NCI-H2171 (cell line): Measurements from ENCODE around the gene FGFR2.
"Not testable (repeated sequence)": the region's sequence is repeated elsewhere in the genome, so short reads cannot be mapped to it uniquely, and the experiment has no call there.

Source experiments
- DNase-seq: peaks from one replicate; lab custom pipeline; 2025; lab: John Stamatoyannopoulos, UW

The FGFR2 gene

DNA sequence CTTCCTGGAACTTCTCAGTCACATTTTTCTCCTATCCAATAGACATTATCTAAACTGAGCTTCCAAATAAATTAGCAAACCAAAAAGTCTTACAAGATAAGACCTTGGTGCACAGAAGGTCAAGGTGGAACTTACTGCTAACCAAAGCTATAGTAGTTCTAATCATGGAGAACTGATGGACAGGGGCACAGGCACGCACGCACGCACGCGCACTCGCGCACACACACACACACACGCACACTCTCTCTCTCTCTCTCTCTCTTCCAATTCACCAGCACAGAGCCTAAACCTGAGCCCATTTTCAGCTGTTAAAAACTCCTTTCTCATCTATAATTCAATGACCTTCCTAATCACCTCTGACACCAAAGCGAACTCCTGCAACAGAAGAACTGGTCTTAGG lies 7.5 kb downstream of the FGFR2 start:
- DNase-seq, result no peak

DNA sequence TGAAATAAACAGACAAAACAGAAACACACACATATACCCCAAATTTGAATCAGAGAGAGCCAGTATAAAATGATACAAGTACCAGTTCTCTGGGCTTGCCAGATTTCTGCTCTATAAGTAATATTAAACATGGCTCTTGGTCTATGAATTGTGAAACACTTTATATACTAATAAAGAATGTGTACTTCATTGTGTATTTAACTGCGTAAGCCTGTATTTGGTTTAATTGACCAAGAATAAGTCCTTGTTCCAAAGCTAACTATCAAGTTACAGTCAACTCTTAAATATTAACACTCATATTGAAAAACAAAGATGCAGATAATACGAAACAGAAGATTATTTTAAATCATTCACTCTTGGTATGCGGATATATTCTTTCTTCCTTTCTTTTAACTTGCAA lies 8.7 kb downstream of the FGFR2 start:
- no peak for DNase-seq

DNA sequence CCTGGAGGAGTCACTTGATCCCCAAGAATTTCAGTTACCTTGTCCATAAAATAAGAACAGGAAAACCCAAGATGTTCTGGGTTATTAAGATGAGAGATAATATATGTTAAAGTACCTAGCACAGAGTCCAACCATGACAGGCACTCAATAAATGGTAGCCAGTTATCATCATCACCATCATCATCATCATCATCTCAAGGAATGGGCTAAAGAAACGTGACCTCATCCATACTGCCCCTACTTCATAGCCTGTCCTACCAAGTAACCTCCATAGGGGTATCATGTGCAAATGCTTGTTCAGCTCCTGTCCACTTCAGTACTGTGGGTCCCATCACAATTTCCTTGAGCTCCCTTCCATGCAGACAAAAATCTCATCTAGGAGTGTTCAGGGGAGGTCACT lies 14.4 kb downstream of the FGFR2 start:
- DNase-seq, result no peak

DNA sequence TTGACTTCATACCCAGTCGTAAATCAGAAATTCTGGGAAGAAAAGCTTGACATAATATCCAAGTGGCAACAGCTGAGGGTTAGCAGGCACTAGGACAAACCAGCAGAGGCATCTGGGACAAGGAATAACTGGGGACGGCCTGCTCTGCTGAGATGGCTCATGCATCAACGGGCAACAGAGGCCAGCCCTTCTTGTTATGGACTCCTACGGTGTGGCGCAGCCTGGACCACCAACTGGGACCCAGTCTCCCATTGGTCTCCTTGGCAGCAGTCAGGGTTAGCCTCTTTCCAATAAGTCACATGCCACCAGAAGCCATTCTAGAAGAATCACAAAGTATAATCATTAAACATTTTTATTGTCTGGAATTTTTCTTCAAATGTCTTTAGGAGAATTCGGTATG lies 15.0 kb downstream of the FGFR2 start:
- DNase-seq, result no peak

DNA sequence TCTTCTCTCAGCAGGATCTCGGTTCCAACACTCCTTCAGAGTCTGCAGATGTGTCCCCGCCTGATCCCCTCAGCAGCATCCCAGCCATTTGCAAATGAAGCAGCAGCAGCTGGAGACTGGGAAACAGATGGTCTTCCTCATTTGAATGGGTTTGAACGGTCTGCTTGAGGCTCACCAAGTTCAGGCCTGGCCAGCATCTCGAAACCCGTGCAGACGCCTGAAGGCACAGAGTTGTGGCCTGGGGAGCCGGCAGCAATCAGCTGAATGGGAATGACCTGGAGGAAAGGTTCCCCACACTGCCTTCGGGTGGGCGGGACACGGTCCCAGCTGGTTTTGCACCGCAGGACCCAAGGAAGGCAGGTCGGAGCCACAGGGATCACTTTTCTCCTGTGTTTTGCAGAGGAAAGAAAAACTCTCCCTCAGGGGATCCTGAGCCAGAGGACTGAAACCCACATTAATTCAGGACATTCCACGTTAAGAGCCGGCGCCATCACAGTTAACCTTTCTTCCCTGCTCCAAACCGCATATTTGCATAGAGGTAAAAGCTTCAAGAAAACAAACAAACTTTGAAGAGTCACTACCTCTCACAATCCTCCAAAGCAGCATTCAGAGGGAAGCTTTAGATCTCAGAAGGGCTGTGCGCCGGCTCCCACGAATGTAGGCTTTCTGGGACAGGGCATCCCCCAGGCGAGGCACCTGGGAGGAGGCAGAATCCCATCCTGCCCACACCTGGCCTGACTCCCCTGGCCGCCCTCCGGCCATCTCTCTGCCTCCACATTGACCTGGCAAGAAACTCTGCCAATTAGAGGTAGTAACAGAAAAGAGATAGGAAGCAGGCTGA lies 17.7 kb downstream of the FGFR2 start:
- peak; percentile 49 for DNase-seq

DNA sequence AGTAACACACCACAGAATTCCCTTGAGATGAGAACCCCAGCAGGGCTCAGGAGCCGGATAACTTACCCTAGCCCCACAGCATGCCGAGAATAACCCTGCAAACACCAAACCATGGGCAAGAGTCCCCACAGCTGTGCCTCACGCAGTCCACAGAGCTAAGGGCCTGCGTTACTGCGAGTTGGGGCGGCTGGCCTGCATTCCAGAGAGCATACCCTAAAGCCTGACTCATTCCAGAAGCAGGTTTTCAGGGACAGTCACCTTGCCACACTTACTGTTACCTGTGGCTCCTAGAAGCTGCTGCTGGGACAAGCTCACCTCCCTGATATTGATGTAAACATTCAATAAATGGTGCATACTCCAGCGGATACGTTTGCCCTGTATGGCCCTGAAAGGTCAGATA lies 18.6 kb downstream of the FGFR2 start:
- DNase-seq, result no peak

DNA sequence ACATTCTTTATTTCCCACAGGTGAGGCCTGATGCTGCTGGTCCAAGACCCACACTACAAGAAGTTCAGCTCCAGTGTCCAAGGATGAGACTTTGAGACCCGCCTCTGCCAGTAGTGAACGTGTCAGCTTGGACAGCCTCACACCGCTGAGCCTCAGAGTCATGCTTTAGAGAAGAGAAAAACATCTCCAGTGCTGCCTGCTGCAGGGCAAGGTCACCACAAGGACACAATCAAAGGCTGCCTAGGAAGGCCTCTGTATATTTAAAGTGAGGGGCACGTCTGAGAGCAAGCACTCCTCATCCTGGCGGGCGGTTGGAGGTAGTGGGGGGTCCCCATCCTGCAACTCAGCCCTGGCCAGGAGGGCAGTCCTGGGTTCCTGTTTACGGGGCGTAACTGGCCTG lies 19.3 kb downstream of the FGFR2 start:
- DNase-seq, result no peak

DNA sequence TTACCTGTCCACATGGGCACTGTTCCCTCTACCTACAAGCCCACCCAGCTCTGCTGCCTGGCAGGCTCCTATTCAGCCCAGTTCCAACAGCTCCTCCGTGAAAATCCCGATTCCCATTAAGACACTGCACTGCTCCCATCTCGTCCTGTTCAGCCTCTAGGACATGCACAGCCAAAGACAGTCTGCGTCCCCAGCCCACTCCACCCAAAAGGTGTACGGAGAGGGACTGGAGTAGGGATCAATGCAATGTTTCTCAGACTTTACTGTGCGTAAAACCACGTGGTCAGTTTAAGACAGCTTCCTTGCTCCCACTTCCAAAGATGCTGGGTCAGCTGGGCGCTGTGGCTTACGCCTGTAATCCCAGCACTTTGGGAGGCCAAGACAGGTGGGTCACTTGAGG lies 19.9 kb downstream of the FGFR2 start:
- DNase-seq, result no peak

DNA sequence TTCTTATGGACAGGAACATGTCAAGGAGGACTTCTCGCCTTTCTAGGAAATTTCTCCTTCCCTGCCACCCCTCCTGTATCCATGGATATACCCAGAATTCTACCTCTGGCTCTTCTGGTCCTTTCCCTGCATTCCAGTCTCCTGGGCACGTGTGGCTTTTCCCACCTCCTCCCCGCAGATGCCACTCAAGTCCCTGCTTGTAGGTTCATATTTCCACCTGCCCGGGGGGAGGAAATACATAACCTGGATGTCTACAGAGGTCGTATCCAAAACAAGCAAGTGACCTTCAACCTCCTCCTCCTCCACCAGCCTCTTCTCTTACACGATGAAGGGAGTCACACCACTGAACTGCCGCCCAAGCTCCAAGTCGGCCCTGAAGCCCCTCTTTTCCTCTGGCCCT lies 20.7 kb downstream of the FGFR2 start:
- no peak for DNase-seq

DNA sequence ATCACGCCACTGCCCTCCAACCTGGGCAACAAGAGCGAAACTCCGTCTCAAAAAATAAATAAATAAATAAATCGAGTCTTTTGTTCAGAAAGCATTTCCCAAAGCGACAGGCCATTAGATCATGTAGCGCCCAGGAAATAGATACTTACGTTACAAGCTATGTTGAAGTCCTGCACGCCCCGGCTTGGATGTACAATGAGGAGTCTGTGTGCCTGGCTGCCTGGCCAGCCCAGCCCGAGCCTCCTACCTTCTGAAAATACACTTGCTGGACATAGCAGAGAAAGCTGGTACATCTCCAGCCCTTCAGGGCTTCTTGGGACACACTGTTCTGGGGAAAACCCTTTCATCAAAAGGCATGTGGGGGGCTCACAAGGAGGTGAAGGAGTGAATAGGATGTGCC lies 22.1 kb downstream of the FGFR2 start:
- DNase-seq, result no peak

DNA sequence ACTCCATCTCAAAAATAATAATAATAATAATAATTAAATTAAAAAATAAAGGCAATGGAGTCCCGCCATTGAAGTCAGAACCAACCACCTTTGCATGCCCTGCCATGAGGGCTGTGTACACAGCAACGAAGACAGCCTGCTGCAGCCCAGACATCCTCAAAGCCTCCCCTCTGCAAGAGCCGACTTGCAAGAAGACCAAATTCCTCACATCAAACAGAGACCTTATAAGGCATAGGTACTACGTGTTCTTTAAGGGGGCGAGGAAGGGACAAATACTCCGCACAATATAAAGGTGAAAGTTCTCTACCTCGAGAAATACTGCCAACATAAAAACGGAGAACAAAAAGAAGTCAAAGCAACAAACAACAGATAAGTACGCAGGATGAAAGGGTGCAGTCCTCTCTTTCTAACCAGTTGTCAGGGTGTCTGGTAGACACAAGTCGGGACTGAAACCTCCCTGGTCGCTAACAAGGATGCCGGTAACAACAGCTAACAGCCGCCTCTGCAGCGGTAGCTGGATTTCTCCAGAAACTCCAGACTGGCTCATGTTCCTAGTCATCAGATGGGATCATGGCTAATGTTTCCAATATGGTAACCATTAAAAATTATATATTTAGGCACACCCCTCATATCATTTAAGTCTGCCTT lies 23.6 kb downstream of the FGFR2 start:
- DNase-seq, result no peak

DNA sequence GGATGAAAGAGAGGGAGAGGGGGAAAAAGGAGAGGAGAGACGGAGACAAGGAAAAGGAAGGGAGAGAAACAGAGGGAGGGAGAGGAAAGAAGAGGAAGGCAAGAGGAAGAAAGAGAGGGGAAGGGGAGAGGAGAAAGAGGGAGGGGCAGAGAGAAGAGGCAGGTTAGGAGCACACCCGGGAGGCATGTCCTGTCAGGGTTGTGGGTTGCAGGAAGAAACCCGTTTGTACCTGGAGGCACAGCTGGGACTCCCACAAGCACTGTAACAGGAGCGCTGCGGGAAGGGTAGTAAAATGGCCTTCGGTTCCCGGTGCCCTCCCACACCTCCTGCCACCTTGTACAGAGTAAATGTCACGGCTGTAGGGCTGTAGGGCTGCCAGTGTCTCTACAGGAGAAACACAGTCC lies 24.7 kb downstream of the FGFR2 start:
- no peak for DNase-seq

DNA sequence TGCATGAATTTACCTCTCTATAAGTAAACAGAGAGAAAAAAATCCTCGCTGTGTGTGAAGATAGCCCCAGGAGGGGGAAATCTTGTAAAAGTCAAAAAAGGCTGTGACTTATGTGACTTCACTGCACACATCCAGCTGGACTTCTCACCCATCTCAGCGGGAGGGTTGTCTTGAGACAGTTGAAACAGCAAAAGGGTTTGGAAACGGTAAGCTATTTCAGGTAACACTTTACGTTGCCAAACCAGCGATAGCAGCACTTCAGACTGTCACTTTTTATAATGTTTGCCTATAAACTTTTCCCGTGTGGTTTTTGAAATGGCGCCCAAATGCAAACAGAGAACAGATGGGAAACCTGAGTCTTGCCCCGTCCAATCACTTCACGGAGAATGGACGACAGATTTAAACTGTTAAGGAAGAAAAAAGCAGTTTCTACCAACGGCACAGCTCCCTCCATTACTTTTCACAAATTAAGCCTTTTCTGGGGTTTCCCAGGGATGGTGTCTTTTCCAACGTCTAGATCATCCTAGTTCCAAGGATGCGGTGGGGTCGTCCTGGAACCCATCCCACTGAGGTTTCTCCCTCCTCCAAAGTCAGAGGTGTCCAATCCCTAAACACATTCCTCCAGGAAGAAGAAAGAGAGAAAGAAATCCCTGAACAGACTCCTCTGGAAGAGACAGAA lies 25.2 kb downstream of the FGFR2 start:
- DNase-seq, result peak; percentile 20

DNA sequence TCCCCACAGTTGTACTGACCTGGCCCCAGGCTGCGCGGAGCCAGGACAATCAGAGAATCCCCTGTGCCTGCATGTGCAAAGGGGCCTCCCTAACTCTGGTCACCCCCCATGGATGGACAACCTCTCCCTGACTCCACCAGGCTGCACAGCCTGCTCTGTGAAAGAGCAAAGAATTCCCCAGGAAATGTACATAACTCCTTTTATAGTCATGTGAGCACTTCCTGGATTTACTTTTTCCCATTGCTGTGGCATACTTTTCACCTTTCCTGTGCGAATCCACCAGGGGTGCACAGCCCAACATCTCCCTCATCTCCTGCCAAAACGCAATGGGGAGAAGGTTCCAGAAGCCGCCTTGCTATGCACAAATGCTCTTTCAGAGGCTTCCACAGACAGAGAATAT lies 27.9 kb downstream of the FGFR2 start:
- no peak for DNase-seq

DNA sequence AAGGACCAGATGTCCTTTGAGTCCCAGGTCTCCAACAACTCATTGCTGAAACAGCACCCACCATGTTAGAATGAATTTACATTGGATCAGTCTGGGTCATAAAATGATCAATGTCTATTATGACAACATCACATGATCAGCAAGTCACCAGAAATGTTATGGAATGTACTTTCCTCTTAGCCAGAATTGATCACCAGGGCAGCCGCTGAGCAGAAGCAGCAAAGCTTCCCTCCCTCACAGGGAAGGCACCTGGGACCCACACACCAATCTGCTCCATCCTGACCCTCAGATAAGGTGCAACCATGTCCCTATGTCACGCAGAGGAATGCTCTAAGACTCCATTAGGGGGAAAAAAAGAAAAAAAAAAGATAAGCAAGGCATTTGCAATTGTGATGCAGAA lies 30.0 kb downstream of the FGFR2 start:
- DNase-seq, result no peak

DNA sequence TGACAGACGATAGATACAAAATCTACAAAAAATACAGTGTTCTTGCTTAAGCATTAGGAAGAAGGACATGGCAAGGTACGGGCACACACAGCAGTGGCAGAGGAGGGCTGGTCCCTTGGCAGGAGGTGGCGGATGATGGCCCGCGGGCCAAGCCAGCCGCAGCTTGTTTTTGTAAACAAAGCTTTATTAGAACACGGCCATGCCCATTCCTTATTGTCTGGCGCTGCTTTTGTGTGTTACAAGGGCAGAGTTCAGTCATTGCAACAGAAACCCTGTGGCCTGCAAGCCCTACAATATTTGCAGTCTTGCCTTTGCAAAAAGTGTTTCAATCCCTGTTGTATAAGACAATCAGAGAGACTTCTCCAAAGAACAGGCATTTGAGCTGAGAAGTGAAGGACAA lies 30.7 kb downstream of the FGFR2 start:
- no peak for DNase-seq

DNA sequence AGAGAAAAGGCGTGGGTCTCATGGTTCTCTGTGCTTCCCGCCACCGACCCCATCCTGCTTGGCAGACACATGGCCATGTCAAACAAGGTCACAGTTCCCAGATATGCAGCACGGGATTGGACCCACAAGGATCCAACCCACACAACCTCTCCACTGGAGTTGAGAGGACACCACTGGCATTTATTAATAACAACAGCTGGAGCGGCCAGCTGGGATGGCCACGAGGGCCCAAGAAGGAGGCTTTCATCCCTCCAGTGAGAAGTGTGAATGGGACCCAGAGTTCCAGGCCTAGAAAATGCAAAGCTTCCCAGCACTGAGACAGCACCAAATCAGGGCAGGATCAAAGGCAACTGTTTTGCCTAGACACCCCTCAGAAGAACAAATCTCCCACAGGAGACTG lies 31.5 kb downstream of the FGFR2 start:
- no peak for DNase-seq

DNA sequence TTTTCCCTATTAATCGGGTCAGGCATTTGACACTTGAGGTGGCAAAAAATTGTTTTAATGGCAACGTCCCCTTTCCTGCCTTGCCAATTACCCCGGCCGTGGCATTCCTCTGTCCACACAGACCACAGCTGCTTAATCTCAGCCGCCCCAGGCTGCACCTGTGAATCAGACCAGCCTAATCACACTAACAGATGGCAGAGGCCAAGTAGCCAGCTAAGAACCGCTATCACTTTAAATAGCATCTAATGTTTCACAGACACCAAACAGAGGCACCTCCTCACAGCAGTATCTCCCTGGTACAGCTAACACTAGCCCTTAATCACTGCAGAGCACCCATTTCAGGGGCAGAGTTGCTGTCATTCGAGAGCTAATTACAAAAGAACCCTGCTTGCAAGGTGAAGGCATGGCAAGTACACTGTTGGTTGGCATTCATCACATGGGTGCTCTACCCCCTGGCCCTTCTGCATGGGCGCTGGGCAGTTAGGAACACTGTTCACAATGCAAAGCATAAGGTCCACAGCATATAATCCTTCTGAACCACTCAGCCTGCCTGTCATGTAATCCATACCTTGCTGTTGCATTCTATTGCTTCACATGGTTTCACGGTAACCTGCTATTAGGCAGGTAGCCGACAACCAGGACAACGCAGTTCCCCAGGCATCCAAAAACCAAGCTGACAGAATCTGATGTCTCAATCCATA lies 38.8 kb downstream of the FGFR2 start:
- DNase-seq, result peak; percentile 61

DNA sequence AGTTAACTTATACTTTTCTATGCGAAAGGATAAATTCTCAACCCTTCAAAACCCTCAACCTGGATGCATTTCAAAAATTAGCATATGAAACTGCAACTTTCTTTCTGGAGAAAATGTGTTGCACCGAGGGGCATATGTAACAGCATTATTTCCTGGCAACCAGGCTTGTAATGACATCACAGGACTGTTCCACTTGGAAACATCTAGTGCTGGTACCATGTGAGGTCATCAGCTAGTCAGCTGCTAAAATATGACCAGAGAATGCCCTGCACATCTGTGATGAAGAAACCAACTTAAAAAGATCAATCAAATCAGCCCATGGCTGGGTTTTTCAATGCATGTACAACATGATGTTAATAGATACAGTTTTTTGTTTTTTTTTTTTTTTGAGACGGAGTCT lies 40.0 kb downstream of the FGFR2 start:
- no peak for DNase-seq

DNA sequence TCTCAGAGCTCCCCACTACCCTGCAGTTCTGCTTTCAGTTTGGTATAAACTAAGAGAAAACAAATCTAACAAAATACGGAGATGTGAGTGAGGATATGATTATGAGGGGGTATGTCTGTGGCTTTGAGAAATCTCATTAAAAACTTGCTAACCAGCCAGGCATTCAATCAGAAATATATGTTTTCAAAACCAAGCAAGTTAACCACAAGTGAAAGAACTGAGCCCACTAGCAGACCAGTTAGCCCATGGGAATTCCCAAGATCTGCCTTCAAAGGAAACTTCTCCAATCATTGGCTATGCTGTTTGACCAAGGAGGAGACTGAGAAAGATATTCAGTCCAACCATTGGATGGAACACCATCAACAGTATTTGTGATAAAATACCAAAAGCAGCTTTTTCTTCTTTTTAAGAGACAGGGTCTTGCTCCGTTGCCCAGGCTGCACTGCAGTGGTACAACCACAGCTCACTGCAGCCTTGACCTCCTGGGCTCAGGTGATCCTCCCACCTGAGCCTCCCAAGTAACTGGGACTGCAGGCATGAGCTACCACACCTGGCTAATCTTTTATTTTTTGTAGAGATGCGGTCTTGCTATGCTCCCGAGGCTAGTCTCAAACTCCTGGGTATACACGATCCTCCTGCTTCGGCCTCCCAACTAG lies 41.2 kb downstream of the FGFR2 start:
- DNase-seq, result no peak

DNA sequence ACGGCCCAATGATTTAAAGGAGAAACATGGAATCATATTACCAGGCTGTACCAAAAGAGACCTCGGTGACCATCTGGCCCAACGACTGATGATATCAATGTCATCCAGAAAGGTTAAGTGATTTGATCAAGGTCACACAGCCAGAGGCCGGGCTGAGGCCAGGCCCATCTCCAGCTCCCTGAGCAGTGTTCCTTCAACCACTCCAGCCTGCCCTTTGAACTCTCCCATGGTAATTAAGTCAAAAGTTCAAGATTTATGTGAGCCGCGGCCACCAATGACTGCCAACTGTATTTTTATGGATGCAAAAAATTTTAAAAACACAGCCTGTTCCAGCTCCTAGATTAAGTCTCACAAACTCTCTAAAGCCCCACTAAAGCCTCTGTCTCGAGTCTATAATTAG lies 41.8 kb downstream of the FGFR2 start:
- DNase-seq, result no peak

DNA sequence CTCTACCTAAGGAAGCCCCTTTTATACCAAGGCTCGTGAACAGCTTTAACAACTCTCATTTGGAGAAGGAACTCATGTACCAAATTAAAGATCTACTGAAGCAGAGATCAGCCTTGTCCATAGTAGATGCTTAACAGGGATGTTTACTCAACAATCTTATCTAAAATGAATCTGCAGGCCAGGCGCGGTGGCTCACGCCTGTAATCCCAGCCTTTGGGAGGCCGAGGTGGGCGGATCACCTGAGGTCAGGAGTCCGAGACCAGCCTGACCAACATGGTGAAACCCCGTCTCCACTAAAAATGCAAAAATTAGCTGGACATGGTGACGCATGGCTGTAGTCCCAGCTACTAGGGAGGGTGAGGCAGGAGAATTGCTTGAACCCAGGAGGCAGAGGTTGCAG lies 43.3 kb downstream of the FGFR2 start:
- not testable (repeated sequence) for DNase-seq
